GM12878 (cell line): ENCODE data around the gene MAPKAPK3. TPM values are rescaled to one million over a fixed set of nuclear protein-coding genes. Genes with fewer than 3 reads are reported as not detected.

Experiments
- CTCF ChIP-seq, 3 experiments: IDR thresholded peaks in 2 of 3; conservative IDR thresholded peaks in 1 of 3; 2 replicates each; pipeline ENCODE4 v1.5.1; 2011; ENCODE audit warnings: low read depth in 3 of 3, low read length in 3 of 3, mild to moderate bottlenecking in 3 of 3, control low read depth in 2 of 3, moderate library complexity in 2 of 3, inconsistent platforms in 1 of 3, mixed read lengths in 1 of 3; ENCODE audit not compliant: control insufficient read depth in 2 of 3, insufficient read depth in 1 of 3; ENCODE audit errors: extremely low read depth in 1 of 3
- IRF4 ChIP-seq: IDR thresholded peaks from 2 replicates; pipeline ENCODE4 v1.6.1; 2011; ENCODE audit warnings: low read depth, low read length
- MYC ChIP-seq: IDR thresholded peaks from 2 replicates; pipeline ENCODE4 v1.6.1; 2011; ENCODE audit warnings: mild to moderate bottlenecking, low read length, moderate library complexity, inconsistent platforms; ENCODE audit not compliant: insufficient read depth, insufficient replicate concordance, insufficient read length, severe bottlenecking
- NKRF ChIP-seq: fragments of 450-650 bp; conservative IDR thresholded peaks from 2 replicates; pipeline ENCODE4 v1.6.1; 2017; ENCODE audit warnings: mild to moderate bottlenecking, moderate library complexity
- POLR2A ChIP-seq: IDR thresholded peaks from 2 replicates; pipeline ENCODE4 v1.6.1; 2011; ENCODE audit warnings: low read depth, mild to moderate bottlenecking, low read length
- RAD21 ChIP-seq: IDR thresholded peaks from 2 replicates; pipeline ENCODE4 v1.6.1; 2011; ENCODE audit warnings: mild to moderate bottlenecking, low read depth, low read length, moderate library complexity; ENCODE audit not compliant: insufficient read depth
- RB1 ChIP-seq: fragments of 450-650 bp; formaldehyde crosslinking; IDR thresholded peaks from 2 replicates; pipeline ENCODE4 v1.6.1; 2017; ENCODE audit warnings: mild to moderate bottlenecking, borderline replicate concordance
- RCOR1 ChIP-seq: conservative IDR thresholded peaks from 2 replicates; pipeline ENCODE4 v1.6.1; 2012; ENCODE audit warnings: low read depth, low read length, improper control_type of control experiment
- SPI1 ChIP-seq: IDR thresholded peaks from 2 replicates; pipeline ENCODE4 v1.6.1; 2011; ENCODE audit warnings: low read depth, mild to moderate bottlenecking, low read length, moderate library complexity, borderline replicate concordance; ENCODE audit not compliant: insufficient read depth
- STAT1 ChIP-seq: fragments of 450-650 bp; conservative IDR thresholded peaks from 2 replicates; pipeline ENCODE4 v1.6.1; 2014; ENCODE audit warnings: antibody characterized with exemption, mild to moderate bottlenecking
- TAF1 ChIP-seq: IDR thresholded peaks from 2 replicates; pipeline ENCODE4 v1.6.1; 2011; ENCODE audit warnings: mild to moderate bottlenecking, low read depth, low read length, borderline replicate concordance
- TBL1XR1 ChIP-seq: IDR thresholded peaks from 2 replicates; pipeline ENCODE4 v1.6.1; 2012; ENCODE audit warnings: low read depth, low read length, improper control_type of control experiment
- YY1 ChIP-seq: IDR thresholded peaks from 2 replicates; pipeline ENCODE4 v1.6.1; 2011; ENCODE audit warnings: low read depth, mild to moderate bottlenecking, low read length
- ZNF217 ChIP-seq: fragments of 450-650 bp; IDR thresholded peaks from 2 replicates; pipeline ENCODE4 v1.6.1; 2017; ENCODE audit warnings: antibody characterized with exemption, mild to moderate bottlenecking
- ZNF24 ChIP-seq: fragments of 450-650 bp; IDR thresholded peaks from 2 replicates; pipeline ENCODE4 v1.6.1; 2017; ENCODE audit warnings: antibody characterized with exemption, mild to moderate bottlenecking
- polyA plus RNA-seq, 11 experiments: library from polyadenylated mRNA; depleted of rRNA in 4 of 11; unstranded in 6 of 11; stranded (reverse) in 5 of 11; fragments of >200 nt; fragmentation: Nextera tagmentation in 4 of 11; fragmentation: Illumina TruSeq in 1 of 11; extraction: Ambion mirVana in 4 of 11; extraction: Trizol in 1 of 11; gene quantifications; 1 replicate in 1 of 11; 2 replicates in 10 of 11; pipeline versions ENCODE4 v1.2.1 to v1.2.3, GENCODE V29; 2011 to 2016; ENCODE audit warnings: inconsistent platforms in 2 of 11, missing spikeins in 2 of 11, low read depth in 1 of 11
- total RNA-seq, 4 experiments: library from RNA; depleted of rRNA in 3 of 4; stranded (reverse); fragments of >200 nt in 3 of 4; fragmentation: Illumina TruSeq in 1 of 4; extraction: Trizol in 1 of 4; gene quantifications; 2 replicates each; pipeline versions ENCODE4 v1.2.1 to v1.2.3, GENCODE V29; 2013 to 2021
- TF ChIP-seq, protein P1 (sequence below): fragments of 450-650 bp; formaldehyde crosslinking; IDR thresholded peaks from 2 replicates; pipeline ENCODE4 v1.4.0; 2020; ENCODE audit warnings: mild to moderate bottlenecking, moderate library complexity

MAPKAPK3 gene
- total and polyA plus RNA-seq, 10 of the 15 experiments (the other 5 are each of a cell fraction or from before 2014, with no cell fraction given) = 7.9 to 66.0 (median 39.0) TPM

DNA sequence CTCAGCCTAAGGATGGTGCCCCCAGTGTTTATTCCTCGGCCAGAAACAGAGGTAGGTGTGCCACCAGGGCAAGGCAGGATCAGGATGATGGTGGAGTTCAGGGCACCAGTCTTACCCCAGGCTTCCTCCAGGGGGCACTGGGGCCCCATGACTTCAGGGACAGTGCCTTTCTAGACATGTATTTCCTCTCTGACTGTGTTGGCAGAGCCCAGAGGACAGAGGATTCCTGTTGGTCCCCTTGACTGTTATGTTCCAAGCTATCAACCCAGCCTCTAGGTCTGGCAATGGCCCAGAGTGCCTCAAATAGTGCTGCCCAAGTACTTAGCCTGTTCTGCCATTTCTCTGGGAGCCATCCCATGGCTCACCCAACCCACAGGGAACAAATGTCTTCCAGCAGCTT lies 44.8 kb upstream of the MAPKAPK3 start (continued):
- TF ChIP-seq IRF4 (no peak), RCOR1 (no peak), POLR2A (no peak), TAF1 (no peak), MYC (no peak), RB1 (0 out of 2 replicates have a peak, but pooled peaks have one; percentile 36), ZNF217 (no peak), RAD21 (peak; percentile 94), TBL1XR1 (no peak), CTCF (IDR thresholded peaks at IDR 0.05 in 2 of 3, conservative IDR thresholded peaks at IDR 0.05 in 1 of 3; ENCODE audit: control insufficient read depth in 2 of 3, extremely low read depth in 1 of 3, insufficient read depth in 1 of 3, low read depth in 3 of 3, low read length in 3 of 3) (peak; percentile 90 to 92 (median 90); a peak in 5 of 6 replicates), YY1 (peak; percentile 74), NKRF (no peak), ZNF24 (no peak), STAT1 (no peak), SPI1 (peak; percentile 10; the same call in 1 of the 2 replicates)
- TF ChIP-seq, protein P1, sequence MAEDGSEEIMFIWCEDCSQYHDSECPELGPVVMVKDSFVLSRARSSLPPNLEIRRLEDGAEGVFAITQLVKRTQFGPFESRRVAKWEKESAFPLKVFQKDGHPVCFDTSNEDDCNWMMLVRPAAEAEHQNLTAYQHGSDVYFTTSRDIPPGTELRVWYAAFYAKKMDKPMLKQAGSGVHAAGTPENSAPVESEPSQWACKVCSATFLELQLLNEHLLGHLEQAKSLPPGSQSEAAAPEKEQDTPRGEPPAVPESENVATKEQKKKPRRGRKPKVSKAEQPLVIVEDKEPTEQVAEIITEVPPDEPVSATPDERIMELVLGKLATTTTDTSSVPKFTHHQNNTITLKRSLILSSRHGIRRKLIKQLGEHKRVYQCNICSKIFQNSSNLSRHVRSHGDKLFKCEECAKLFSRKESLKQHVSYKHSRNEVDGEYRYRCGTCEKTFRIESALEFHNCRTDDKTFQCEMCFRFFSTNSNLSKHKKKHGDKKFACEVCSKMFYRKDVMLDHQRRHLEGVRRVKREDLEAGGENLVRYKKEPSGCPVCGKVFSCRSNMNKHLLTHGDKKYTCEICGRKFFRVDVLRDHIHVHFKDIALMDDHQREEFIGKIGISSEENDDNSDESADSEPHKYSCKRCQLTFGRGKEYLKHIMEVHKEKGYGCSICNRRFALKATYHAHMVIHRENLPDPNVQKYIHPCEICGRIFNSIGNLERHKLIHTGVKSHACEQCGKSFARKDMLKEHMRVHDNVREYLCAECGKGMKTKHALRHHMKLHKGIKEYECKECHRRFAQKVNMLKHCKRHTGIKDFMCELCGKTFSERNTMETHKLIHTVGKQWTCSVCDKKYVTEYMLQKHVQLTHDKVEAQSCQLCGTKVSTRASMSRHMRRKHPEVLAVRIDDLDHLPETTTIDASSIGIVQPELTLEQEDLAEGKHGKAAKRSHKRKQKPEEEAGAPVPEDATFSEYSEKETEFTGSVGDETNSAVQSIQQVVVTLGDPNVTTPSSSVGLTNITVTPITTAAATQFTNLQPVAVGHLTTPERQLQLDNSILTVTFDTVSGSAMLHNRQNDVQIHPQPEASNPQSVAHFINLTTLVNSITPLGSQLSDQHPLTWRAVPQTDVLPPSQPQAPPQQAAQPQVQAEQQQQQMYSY (CRISPR knock-in tag) = no peak
